Measurements from ENCODE around the gene FPGT. TPM values are rescaled to one million over a fixed set of nuclear protein-coding genes. Genes with fewer than 3 reads are reported as not detected.
"Not testable (repeated sequence)": the region's sequence is repeated elsewhere in the genome, so short reads cannot be mapped to it uniquely, and the experiment has no call there.

The FPGT gene
- total and polyA plus RNA-seq, 2 of the 4 experiments (the other 2 are of a cell fraction): 9.4 to 13.3 TPM

GRCh38 chr1:74253243-74253824 lies 55.3 kb downstream of the FPGT start:
- H2BK15ac ChIP-seq (ENCODE audit: low read depth, low read length); H2AFZ ChIP-seq (replicated peaks; ENCODE audit: low read length, poor library complexity); H2BK20ac ChIP-seq (ENCODE audit: low read depth, low read length); ATAC-seq (ENCODE audit: low read depth); H4K8ac ChIP-seq (ENCODE audit: low read depth in 2 of 2, low read length in 2 of 2); H3K56ac ChIP-seq (ENCODE audit: extremely low read depth, insufficient read depth, low read length); H3K4me2 ChIP-seq (ENCODE audit: low read depth, low read length); H3K9ac ChIP-seq (ENCODE audit: low read depth, low read length); H3K23ac ChIP-seq (ENCODE audit: low read depth, low read length); H4K91ac ChIP-seq (ENCODE audit: insufficient read depth, low read depth, low read length); H4K5ac ChIP-seq (ENCODE audit: low read depth, low read length); H3K36me3 ChIP-seq (ENCODE audit: control insufficient read depth, insufficient read depth, low read length); H2BK5ac ChIP-seq (ENCODE audit: low read depth, low read length, poor library complexity, severe bottlenecking); H2AK9ac ChIP-seq (replicated peaks; ENCODE audit: low read depth, low read length, poor library complexity); dilution Hi-C loops (cut with HindIII; ENCODE audit: low sequenced_read_pairs, unreplicated experiment); H3K27ac ChIP-seq (ENCODE audit: insufficient read depth, low read length); H4K20me1 ChIP-seq (ENCODE audit: insufficient read depth, low read length); H3K18ac ChIP-seq (ENCODE audit: low read depth, low read length); H2AK5ac ChIP-seq (ENCODE audit: low read depth, low read length); H3K4ac ChIP-seq (ENCODE audit: low read depth, low read length); in situ Hi-C loops (cut with MboI; ENCODE audit: low sequenced_read_pairs); H3K4me1 ChIP-seq (ENCODE audit: control insufficient read depth, insufficient read depth, low read length); CTCF ChIA-PET; H3K14ac ChIP-seq (replicated peaks; ENCODE audit: low read depth, low read length); H3K4me3 ChIP-seq (ENCODE audit: insufficient read depth, low read depth, low read length); H3K79me1 ChIP-seq (ENCODE audit: low read depth in 1 of 2, low read length in 2 of 2); POLR2A ChIA-PET (ENCODE audit: unreplicated experiment); H2BK120ac ChIP-seq (ENCODE audit: low read depth, low read length); DNase-seq; intact Hi-C loops (cut with micrococcal nuclease); BruUV-seq (replicated peaks); H3K9me3 ChIP-seq (ENCODE audit: control insufficient read depth, insufficient read depth, low read length); H3K9me1 ChIP-seq (ENCODE audit: insufficient read depth, low read length); H3K27me3 ChIP-seq (ENCODE audit: control insufficient read depth, insufficient read depth, low read length): not testable (repeated sequence)
- WGBS, 2 experiments (ENCODE audit: extremely low coverage in 2 of 2, insufficient read length in 1 of 2): 86% methylated on average over 7 of the region's 32 CpGs; no CpG with 5 or more reads in 1 of the 2 experiments

Other genes with a start within 250 kb of the FPGT start
- gene LRRIQ3, start 66 bp upstream of the FPGT start, total RNA-seq (2012; rRNA removed): 1.8 and 3.1 TPM in 2 replicates
- gene LRRIQ3, start 66 bp upstream of the FPGT start, polyA plus RNA-seq (2012; rRNA removed): 0.67 and 1.2 TPM in 2 replicates
- gene TNNI3K, start 37.1 kb downstream of the FPGT start, total RNA-seq (2012; rRNA removed): 0.28 and 0.90 TPM in 2 replicates
- 0.49 and 1.3 TPM in 2 replicates for gene TNNI3K, start 37.1 kb downstream of the FPGT start, polyA plus RNA-seq (2012; rRNA removed)